PC-9 (cell line): Measurements from ENCODE around the gene ZNF491.

Experiments
- EZH2 ChIP-seq: fragments of 200-600 bp; sonication (generic); IDR thresholded peaks from 2 replicates; pipeline ENCODE4 v1.8.0; 2017; ENCODE audit warnings: antibody characterized with exemption, low read depth
- TF ChIP-seq, protein P1 (sequence below): fragments of 200-600 bp; sonication (generic); conservative IDR thresholded peaks from 2 replicates; pipeline ENCODE4 v1.6.1; 2017; ENCODE audit warnings: mixed run types, antibody characterized with exemption, mild to moderate bottlenecking, moderate library complexity

DNA sequence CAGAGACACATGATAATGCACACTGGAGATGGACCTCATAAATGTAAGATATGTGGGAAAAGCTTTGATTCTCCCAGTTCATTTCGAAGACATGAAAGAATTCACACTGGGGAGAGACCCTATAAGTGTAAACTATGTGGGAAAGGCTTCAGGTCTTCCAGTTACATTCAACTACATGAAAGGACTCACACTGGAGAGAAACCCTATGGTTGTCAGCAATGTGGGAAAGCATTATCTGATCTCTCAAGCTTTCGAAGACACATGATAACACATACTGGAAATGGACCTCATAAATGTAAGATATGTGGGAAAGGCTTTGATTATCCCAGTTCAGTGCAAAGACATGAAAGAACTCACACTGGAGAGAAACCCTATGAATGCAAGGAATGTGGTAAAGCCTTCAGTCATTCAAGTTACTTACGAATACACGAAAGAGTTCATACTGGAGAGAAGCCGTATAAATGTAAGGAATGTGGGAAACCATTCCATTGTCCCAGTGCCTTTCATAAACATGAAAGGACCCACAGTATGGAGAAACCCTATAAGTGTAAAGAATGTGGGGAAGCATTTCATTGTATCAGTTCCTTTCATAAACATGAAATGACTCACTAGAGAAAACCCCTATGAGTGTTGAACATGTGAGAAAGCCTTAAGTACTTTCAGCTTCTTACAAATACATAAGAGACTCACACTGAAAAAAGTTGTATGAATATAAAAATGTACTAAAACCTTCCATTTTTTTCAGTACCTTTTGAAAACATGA, 16.8 kb upstream of the ZNF491 start:
- TF ChIP-seq, protein P1, sequence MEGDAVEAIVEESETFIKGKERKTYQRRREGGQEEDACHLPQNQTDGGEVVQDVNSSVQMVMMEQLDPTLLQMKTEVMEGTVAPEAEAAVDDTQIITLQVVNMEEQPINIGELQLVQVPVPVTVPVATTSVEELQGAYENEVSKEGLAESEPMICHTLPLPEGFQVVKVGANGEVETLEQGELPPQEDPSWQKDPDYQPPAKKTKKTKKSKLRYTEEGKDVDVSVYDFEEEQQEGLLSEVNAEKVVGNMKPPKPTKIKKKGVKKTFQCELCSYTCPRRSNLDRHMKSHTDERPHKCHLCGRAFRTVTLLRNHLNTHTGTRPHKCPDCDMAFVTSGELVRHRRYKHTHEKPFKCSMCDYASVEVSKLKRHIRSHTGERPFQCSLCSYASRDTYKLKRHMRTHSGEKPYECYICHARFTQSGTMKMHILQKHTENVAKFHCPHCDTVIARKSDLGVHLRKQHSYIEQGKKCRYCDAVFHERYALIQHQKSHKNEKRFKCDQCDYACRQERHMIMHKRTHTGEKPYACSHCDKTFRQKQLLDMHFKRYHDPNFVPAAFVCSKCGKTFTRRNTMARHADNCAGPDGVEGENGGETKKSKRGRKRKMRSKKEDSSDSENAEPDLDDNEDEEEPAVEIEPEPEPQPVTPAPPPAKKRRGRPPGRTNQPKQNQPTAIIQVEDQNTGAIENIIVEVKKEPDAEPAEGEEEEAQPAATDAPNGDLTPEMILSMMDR, result no peak
- TF ChIP-seq EZH2, result no peak
